GM23338 (cell line): ENCODE data around the gene CNTNAP2. TPM values are rescaled to one million over a fixed set of nuclear protein-coding genes. Genes with fewer than 3 reads are reported as not detected.

Experiments
- ATAC-seq: fragments of 200-7000 bp; cut with Tn5 transposase; 3 replicates; pipeline ENCODE4 v1.9.1; 2020
- DNase-seq: peaks from one replicate; pipeline ENCODE4 v3.0.0-alpha.2; 2015; ENCODE audit warnings: low spot score
- H2AFZ ChIP-seq: fragments of 200-600 bp; sonication (generic); 2 replicates; pipeline ENCODE4 v1.8.0; 2016; ENCODE audit warnings: antibody characterized with exemption, mild to moderate bottlenecking, moderate library complexity
- H3F3A ChIP-seq: fragments of 200-600 bp; sonication (generic); replicated peaks from 2 replicates; pipeline ENCODE4 v1.8.0; 2017; ENCODE audit warnings: antibody characterized with exemption, mixed run types, low read depth
- H3K27ac ChIP-seq: fragments of 200-600 bp; sonication (generic); 2 replicates; pipeline ENCODE4 v1.6.1; 2016; ENCODE audit warnings: low read depth
- H3K27me3 ChIP-seq: fragments of 200-600 bp; sonication (generic); 2 replicates; pipeline ENCODE4 v1.8.0; 2016; ENCODE audit warnings: mild to moderate bottlenecking, mixed run types, moderate library complexity; ENCODE audit not compliant: insufficient read depth
- H3K36me3 ChIP-seq: fragments of 200-600 bp; sonication (generic); 2 replicates; pipeline ENCODE4 v1.8.0; 2016; ENCODE audit warnings: mild to moderate bottlenecking; ENCODE audit not compliant: insufficient read depth
- H3K4me1 ChIP-seq: fragments of 200-600 bp; sonication (generic); 2 replicates; pipeline ENCODE4 v1.8.0; 2016; ENCODE audit warnings: mild to moderate bottlenecking, moderate library complexity; ENCODE audit not compliant: insufficient read depth
- H3K4me2 ChIP-seq: fragments of 200-600 bp; sonication (generic); 2 replicates; pipeline ENCODE4 v1.7.1; 2017; ENCODE audit warnings: mixed run types
- H3K4me3 ChIP-seq: fragments of 200-600 bp; sonication (generic); 2 replicates; pipeline ENCODE4 v1.6.1; 2016; ENCODE audit warnings: mixed run types
- H3K79me2 ChIP-seq: fragments of 200-600 bp; sonication (generic); replicated peaks from 2 replicates; pipeline ENCODE4 v1.8.0; 2017; ENCODE audit warnings: mild to moderate bottlenecking; ENCODE audit not compliant: insufficient read depth
- H3K9me2 ChIP-seq: fragments of 200-600 bp; sonication (generic); 2 replicates; pipeline ENCODE4 v1.8.0; 2017; ENCODE audit not compliant: insufficient read depth
- H4K20me1 ChIP-seq: fragments of 200-600 bp; sonication (generic); replicated peaks from 2 replicates; pipeline ENCODE4 v1.8.0; 2017; ENCODE audit warnings: mild to moderate bottlenecking; ENCODE audit not compliant: insufficient read depth
- H3K27ac Mint-ChIP-seq: 2 replicates; pipeline ENCODE4 v1.8.0; 2020; ENCODE audit warnings: inconsistent platforms, mild to moderate bottlenecking, moderate library complexity, mixed read lengths
- H3K27me3 Mint-ChIP-seq: 3 replicates; pipeline ENCODE4 v1.8.0; 2022; ENCODE audit warnings: low read depth, mild to moderate bottlenecking, moderate library complexity, mixed read lengths, inconsistent platforms; ENCODE audit not compliant: insufficient read depth, poor library complexity
- H3K36me3 Mint-ChIP-seq: 3 replicates; pipeline ENCODE4 v1.8.0; 2021; ENCODE audit warnings: low read depth, mild to moderate bottlenecking, inconsistent platforms, moderate library complexity, mixed read lengths
- H3K4me1 Mint-ChIP-seq: 3 replicates; pipeline ENCODE4 v1.8.0; 2020; ENCODE audit warnings: mild to moderate bottlenecking, inconsistent platforms, mixed read lengths
- H3K4me3 Mint-ChIP-seq: 3 replicates; pipeline ENCODE4 v1.8.0; 2021; ENCODE audit warnings: moderate library complexity, mild to moderate bottlenecking, inconsistent platforms, mixed read lengths
- H3K9me3 Mint-ChIP-seq: 3 replicates; pipeline ENCODE4 v1.8.0; 2020; ENCODE audit warnings: moderate library complexity, mild to moderate bottlenecking, inconsistent platforms, mixed read lengths
- CREB1 ChIP-seq: fragments of 250-450 bp; sonication (Bioruptor Pico); IDR thresholded peaks from 2 replicates; pipeline ENCODE4 v1.5.0; 2020; ENCODE audit warnings: low read depth, mild to moderate bottlenecking, moderate library complexity
- CTCF ChIP-seq, 2 experiments: fragments of 200-600 bp in 1 of 2; sonication (generic) in 1 of 2; conservative IDR thresholded peaks; 2 replicates each; pipeline versions ENCODE4 v1.5.1 to v1.6.1; 2016 to 2017; ENCODE audit warnings: antibody characterized with exemption in 2 of 2, low read depth in 2 of 2, mild to moderate bottlenecking in 2 of 2, moderate library complexity in 1 of 2
- EZH2phosphoT487 ChIP-seq: fragments of 200-600 bp; sonication (generic); IDR thresholded peaks from one replicate; pipeline ENCODE4 v1.8.1; 2018; ENCODE audit warnings: antibody characterized with exemption; ENCODE audit not compliant: unreplicated experiment
- JUNB ChIP-seq: IDR thresholded peaks from one replicate; pipeline ENCODE4 v1.6.1; 2016; ENCODE audit warnings: antibody characterized with exemption; ENCODE audit not compliant: unreplicated experiment
- NANOG ChIP-seq: IDR thresholded peaks from 2 replicates; pipeline ENCODE4 v1.6.1; 2016; ENCODE audit warnings: antibody characterized with exemption, borderline replicate concordance
- STAT1 ChIP-seq: IDR thresholded peaks from one replicate; pipeline ENCODE4 v1.6.1; 2016; ENCODE audit warnings: antibody characterized with exemption; ENCODE audit not compliant: unreplicated experiment
- ZNF114 ChIP-seq: fragments of 250-450 bp; sonication (Bioruptor Pico); IDR thresholded peaks from 2 replicates; pipeline ENCODE4 v1.5.0; 2020; ENCODE audit warnings: mild to moderate bottlenecking, moderate library complexity
- ZNF331 ChIP-seq: fragments of 250-450 bp; sonication (Bioruptor Pico); IDR thresholded peaks from 2 replicates; pipeline ENCODE4 v1.5.0; 2020; ENCODE audit warnings: low read depth, mild to moderate bottlenecking, moderate library complexity
- polyA plus RNA-seq: library from polyadenylated mRNA; unstranded; fragments of >200 nt; fragmentation: Nextera tagmentation; extraction: Ambion mirVana; gene quantifications from 2 replicates; pipeline ENCODE4 v1.2.1, GENCODE V29; 2016
- total RNA-seq: library from RNA; depleted of rRNA; stranded (reverse); fragments of >200 nt; shearing (Covaris generic); gene quantifications from 2 replicates; pipeline ENCODE4 v1.2.3, GENCODE V29; 2014
- TF ChIP-seq, protein P1 (sequence below): IDR thresholded peaks from one replicate; pipeline ENCODE4 v1.6.1; 2018; ENCODE audit warnings: antibody characterized with exemption; ENCODE audit not compliant: unreplicated experiment

CNTNAP2 gene
- total and polyA plus RNA-seq, 2 experiments from 2014 or later: 38.2 to 61.3 TPM

GRCh38 chr7:147774461-147774860 lies 1657.9 kb downstream of the CNTNAP2 start:
- Histone ChIP-seq H4K20me1 (no peaks in the 10 kb centered on the region), H3K27ac (no peak overlapping the region), H3K79me2 (no peaks in the 10 kb centered on the region), H3K4me1 (no peaks in the 10 kb centered on the region), H3K27me3 (no peaks in the 10 kb centered on the region), H3K9me2 (no peaks in the 10 kb centered on the region), H3K4me3 (no peak overlapping the region), H3K36me3 (no peaks in the 10 kb centered on the region), H3F3A (no peaks in the 10 kb centered on the region), H3K4me2 (no peak overlapping the region), H2AFZ (no peak overlapping the region)
- Mint-ChIP-seq H3K9me3 (peaks cover 3% of the 10 kb centered on the region; the same call in 2 of the 3 replicates), H3K27me3 (no peaks in the 10 kb centered on the region), H3K4me3 (no peak overlapping the region), H3K4me1 (no peaks in the 10 kb centered on the region), H3K36me3 (no peaks in the 10 kb centered on the region), H3K27ac (no peak overlapping the region)
- no peak for TF ChIP-seq ZNF331 (CRISPR knock-in tag)
- DNase-seq: no peak
- ATAC-seq: no peak

- Mint-ChIP-seq H3K36me3 (no peaks in the 10 kb centered on the region), H3K9me3 (peaks cover 2% of the 10 kb centered on the region; the same call in 2 of the 3 replicates), H3K4me1 (no peaks in the 10 kb centered on the region), H3K27ac (no peak overlapping the region), H3K27me3 (no peaks in the 10 kb centered on the region), H3K4me3 (no peak overlapping the region)
- H2AFZ ChIP-seq: no peak overlapping the region
- no peaks in the 10 kb centered on the region for H3K9me2 ChIP-seq
- H3K4me1 ChIP-seq: no peaks in the 10 kb centered on the region
- no peak overlapping the region for H3K4me2 ChIP-seq
- H3F3A ChIP-seq: no peaks in the 10 kb centered on the region
- DNase-seq: no peak
- no peak overlapping the region for H3K4me3 ChIP-seq
- no peaks in the 10 kb centered on the region for H3K36me3 ChIP-seq
- TF ChIP-seq EZH2phosphoT487: no peak
- no peak for TF ChIP-seq STAT1
- TF ChIP-seq CREB1 (CRISPR knock-in tag): no peak
- TF ChIP-seq, protein P1, sequence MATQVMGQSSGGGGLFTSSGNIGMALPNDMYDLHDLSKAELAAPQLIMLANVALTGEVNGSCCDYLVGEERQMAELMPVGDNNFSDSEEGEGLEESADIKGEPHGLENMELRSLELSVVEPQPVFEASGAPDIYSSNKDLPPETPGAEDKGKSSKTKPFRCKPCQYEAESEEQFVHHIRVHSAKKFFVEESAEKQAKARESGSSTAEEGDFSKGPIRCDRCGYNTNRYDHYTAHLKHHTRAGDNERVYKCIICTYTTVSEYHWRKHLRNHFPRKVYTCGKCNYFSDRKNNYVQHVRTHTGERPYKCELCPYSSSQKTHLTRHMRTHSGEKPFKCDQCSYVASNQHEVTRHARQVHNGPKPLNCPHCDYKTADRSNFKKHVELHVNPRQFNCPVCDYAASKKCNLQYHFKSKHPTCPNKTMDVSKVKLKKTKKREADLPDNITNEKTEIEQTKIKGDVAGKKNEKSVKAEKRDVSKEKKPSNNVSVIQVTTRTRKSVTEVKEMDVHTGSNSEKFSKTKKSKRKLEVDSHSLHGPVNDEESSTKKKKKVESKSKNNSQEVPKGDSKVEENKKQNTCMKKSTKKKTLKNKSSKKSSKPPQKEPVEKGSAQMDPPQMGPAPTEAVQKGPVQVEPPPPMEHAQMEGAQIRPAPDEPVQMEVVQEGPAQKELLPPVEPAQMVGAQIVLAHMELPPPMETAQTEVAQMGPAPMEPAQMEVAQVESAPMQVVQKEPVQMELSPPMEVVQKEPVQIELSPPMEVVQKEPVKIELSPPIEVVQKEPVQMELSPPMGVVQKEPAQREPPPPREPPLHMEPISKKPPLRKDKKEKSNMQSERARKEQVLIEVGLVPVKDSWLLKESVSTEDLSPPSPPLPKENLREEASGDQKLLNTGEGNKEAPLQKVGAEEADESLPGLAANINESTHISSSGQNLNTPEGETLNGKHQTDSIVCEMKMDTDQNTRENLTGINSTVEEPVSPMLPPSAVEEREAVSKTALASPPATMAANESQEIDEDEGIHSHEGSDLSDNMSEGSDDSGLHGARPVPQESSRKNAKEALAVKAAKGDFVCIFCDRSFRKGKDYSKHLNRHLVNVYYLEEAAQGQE: no peak
- TF ChIP-seq NANOG: no peak
- no peak for TF ChIP-seq JUNB
- no peak for TF ChIP-seq CTCF (conservative IDR thresholded peaks at IDR 0.05; ENCODE audit: low read depth in 2 of 2)
- TF ChIP-seq ZNF114: no peak
- no peaks in the 10 kb centered on the region for H4K20me1 ChIP-seq
- no peak for ATAC-seq
- H3K27ac ChIP-seq: no peak overlapping the region
- no peaks in the 10 kb centered on the region for H3K79me2 ChIP-seq
- H3K27me3 ChIP-seq: no peaks in the 10 kb centered on the region
Observed at GRCh38 chr7:147775516-147776284, 1659.1 kb downstream of the CNTNAP2 start.
